Suppressor macrophage (primary cell): Measurements from ENCODE around the gene PNO1.
"Not testable (repeated sequence)": the region's sequence is repeated elsewhere in the genome, so short reads cannot be mapped to it uniquely, and the experiment has no call there.

ENCODE experiments used
- DNase-seq, 4 experiments: peaks; one replicate each; pipeline ENCODE4 v3.0.0-alpha.2; 2020 to 2022
- total RNA-seq, 17 experiments: gene quantifications; one replicate each; lab custom pipeline; 2026; ENCODE audit warnings: mixed read lengths in 6 of 17, inconsistent platforms in 3 of 17; lab: John Stamatoyannopoulos, UW

PNO1 gene
- total RNA-seq, result 8.2 to 28.5 (median 20.6) reads per million in 17 experiments

DNA sequence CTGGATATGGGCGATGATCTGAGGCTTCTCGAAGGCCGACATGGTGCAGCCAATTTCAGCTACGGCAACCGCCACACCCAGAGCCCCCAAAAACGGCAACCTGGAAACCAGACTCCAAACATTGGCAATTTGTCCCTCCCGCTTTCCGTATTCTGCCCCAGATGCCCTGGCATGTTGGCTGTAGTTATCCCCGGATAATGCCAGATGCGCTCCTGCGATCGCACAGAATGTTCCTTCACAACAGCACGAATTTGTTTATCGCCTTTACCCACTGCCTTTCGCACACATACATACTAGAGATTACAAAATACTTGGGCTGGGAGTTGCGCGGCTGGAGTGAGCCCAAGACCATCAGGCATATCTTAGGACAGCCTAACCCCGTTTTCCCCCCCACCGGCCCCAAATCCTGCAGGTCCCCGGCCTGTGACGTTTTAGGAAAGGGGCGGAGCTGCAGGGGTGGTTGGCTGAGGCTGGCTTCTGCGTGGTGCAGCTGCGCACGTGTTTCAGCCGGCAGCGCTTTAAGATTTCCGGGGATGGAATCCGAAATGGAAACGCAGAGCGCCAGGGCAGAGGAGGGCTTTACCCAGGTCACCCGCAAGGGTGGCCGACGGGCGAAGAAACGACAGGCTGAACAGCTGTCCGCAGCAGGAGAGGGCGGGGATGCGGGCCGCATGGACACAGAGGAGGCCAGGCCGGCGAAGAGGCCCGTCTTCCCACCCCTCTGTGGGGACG, at the start of gene PNO1:
Gene PNO1 (plus strand): TSS at position 487 of the 732 bp plus-strand sequence. CDS start 47 bp downstream, at position 534.
- DNase-seq, result peak; percentile 97 to 98 (median 98)

DNA sequence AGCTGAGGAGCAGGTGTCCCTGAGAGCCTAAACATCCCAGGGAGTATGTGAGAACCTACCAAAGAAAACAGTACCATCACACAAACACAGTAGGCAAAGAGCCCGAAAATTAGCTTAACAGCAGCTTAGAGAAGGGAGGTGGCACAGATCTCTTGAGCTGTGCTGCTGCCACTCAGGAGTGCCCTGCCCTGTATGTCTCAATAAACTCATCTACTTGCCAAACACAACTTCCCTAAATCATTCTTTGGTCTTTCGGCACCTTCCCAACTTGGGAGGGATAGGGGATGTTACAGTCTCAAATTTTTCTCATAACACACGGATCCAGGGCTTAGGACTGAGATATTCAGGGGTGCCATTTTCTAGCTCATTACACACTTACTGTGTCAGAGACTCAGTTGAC, 49.6 kb upstream of the PNO1 start:
- DNase-seq, result peak; percentile 37 to 71 (median 63)

DNA sequence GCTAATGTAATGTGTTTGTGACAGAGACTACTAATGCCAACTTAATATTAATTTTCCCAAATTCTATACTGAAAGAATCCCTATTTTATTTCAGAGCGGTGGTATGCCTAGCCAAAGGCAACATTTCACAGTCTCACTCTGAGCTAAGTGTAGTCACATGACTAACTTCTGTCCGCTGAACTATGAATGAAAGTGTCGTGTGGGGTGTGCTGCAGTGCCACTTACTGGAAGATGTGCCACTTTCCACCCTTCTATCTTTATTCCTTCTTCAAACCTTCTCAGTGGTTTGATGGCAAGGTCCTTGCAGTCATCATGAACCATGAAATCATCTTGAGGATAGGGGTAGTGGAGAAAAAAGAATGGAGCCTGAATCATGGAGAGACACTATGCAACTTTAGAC, 47.6 kb upstream of the PNO1 start:
- peak in 3 of 4 experiments; percentile 16 to 36 (median 31) for DNase-seq

DNA sequence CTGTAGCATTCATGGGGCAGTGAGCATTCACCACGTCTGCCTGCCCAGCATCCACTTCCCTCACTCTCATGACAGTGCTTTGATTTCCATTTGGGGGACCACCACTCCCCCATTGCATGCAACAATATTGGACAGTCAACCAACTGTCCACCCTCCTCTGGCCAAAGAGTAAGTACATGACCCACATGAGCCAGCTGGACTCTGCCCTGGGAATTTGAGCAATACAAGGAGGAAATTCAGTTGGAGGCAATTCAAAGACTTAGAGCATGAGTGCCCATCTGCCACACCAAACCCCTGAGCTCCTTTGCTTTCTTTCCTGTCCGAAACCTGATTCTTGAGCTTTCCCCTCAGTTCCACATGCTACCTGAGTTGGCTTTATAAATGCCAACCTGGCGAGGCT, 41.7 kb upstream of the PNO1 start:
- DNase-seq, result no peak

DNA sequence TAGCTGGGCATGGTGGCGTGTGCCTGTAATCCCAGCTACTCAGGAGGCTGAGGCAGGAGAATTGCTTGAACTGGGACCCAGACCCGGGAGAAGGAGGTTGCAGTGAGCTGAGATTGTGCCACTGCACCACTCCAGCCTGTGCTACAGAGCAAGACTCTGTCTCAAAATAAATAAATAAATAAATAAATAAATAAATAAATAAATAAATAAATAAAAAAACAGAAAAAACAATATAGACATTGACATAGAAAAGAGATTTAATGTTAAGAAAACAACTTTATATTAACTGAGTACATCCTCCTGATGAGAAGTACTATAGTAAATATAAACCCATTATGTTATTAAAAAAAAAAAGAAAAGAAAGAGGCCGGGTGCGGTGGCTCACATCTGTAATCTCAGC, 39.8 kb upstream of the PNO1 start:
- DNase-seq, result not testable (repeated sequence)

DNA sequence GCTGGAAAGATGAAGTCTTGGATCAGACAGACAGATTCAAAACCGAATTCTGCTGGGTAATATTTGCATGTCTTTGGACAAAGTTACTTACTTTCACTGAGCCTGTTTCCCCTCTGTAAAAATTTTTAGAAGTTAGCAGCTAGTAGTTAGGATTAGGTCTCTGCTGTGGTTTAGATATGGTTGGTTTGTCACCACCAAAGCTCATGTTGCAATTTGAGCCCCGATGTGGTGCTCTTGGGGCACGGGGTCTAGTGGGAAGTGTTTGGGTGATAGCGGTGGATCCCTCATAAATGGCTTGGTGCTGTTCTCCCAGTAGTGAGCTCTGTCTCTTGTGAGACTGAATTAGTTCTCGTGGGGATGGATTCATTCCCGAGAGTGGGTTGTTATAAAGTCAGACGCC, 38.9 kb upstream of the PNO1 start:
- DNase-seq, result no peak

DNA sequence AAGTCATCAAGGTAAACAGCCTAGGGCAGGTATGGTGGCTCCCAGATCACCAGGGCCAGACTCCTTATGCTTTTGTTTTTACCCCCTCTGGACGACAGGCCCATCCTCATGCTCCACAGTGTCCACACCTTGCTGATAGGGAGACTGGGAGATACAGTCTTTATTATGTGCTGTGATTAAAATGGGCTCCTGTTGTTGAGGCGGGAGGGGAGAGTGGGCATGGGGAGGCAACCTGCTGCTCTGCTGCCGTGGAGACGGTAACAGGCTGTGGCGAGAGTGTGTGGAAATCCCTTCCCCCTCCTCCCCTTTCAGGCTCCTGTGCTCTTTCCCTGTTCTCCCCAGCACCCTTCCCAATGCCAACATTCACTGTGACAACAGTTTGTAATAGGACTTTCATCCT, 38.2 kb upstream of the PNO1 start:
- no peak for DNase-seq

DNA sequence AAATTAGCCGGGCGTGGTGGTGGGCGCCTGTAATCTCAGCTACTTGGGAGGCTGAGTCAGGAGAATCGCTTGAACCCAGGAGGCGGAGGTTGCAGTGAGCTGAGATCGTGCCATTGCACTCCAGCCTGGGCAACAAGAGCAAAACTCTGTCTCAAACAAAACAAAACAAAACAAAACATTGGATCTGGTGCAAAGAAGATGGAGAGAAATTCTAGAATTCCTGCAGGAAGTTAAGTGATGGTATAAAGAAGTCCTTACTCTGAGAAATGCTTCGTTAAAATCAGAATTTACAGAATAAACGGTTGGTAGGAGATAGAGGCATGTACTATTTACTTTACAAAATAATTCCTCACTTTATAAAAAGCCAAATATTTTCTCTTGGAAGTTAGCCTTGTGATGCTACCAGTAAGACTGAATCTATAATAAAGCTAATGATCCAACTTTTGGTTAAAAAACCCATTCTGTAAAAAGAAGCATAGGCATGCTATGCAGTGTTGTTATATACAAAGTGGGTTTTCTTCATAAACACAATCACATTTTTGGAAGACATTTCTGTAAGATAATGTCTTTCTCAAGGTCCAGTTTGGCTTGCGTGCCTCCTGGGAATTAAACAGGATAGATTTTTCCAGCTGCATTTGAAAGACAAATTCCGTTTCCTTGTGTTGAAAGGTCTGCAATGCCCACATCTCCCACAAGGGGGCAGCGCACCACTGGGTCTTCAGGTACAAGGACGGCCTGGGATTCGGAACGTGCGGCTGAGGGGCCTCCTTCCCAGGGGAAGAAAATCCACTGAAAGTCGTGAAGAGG, 35.6 kb upstream of the PNO1 start:
- peak; percentile 83 to 92 (median 89) for DNase-seq

DNA sequence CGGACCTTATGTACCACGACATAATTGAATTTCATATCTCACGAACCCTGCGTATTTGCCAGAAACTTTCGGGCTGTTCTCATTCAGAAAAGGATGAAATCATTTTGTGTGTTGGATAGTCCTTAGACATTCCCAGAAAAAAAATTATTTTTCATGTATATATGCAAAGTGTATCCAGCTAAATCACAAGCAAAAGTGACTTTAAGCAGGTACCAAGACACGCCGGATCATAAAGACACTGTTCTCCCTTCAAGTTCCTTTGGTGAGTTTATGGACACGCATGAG, 35.1 kb upstream of the PNO1 start:
- DNase-seq, result no peak

DNA sequence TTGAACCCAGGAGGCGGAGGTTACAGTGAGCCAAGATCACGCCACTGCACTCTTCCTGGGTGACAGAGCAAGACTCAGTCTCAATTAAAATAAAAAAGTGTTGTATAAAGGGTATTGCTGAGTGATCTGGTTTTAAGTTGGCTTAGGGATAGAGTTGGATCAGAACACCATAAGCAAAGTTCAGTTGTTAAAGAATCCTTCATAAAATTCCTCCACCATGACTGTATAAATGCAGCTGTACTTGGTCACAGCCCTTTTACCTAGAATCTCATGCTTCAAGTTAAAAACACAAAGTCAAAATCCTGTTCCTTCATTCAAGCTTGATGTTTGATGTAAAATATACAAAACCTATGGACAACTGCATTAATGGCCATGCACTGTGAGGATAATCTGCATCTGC, 33.4 kb upstream of the PNO1 start:
- DNase-seq, result no peak

DNA sequence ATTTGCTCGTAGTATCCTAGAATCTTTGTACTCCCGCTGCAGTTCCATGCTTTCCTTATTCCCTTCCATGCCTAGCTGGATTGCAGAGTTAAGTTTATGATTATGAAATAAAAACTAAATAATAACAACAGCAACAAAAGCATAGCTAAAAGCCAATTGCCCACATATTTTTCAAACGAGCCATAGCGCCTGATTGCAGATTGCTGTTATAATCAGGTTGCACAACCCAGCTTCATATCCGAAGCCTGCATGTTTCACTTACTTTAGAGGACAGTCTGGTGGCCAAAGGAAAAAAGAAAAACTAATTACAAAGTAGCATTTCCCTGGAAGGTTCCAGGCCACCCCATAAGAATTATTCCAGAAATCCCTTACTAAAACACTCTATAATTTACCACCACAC, 31.9 kb upstream of the PNO1 start:
- no peak for DNase-seq

DNA sequence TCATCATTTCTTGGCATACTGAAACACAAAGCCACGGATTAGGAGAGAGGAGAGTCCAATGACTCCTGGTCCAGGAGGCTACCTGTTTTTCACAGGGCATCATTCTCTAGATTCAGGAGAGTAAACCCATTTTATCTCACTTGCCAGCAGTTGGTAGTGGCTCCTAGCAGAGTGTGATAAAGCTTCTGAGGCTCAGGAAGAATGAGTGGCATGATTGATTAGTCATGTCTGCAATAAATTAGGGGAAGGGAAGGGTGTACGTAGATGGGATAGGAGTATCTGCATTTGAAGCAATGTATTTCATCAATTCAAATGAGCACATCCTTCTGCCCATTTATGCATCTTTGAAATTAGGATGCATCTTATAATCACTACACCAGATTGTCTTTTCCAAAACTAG, 31.1 kb upstream of the PNO1 start:
- no peak for DNase-seq

DNA sequence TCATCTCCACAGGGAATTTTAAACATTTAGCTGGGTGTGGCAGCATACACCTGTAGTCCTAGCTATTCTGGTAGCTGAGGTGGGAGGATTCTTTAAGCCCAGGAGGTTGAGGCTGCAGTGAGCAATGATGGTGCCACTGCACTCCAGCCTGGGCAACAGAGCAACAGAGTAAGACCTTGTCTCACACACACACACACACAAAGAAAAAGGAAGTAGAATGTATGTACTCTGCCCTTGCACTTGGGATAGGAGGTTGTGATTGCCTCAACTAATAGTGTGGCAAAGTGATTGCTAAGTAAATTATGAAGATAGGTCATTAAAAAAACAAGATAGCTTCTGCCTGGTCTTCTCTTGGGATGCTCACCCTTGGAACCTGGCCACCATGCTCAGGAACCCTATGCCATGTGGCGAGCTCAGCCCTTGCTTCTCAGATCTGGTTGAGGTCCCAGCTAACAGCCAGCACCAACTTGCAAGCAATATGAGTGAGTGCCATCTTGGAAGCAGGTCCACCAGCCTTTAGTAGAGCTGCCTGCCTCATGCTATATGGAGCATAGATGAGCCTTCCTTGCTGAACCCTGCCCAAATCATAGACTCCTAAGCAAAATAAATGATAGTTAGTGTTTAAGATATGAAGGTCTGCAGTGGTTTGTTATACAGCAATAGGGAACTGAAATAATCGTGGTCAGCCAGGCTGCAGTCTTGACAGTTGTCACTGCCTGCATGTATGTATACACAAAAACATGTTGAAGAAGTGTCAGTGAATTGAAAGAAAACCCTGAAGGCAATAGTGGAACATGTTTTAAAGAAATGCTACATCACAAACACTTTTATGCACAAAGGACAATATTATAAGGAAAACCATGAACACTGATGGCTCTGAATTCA, 30.1 kb upstream of the PNO1 start:
- DNase-seq, result no peak

DNA sequence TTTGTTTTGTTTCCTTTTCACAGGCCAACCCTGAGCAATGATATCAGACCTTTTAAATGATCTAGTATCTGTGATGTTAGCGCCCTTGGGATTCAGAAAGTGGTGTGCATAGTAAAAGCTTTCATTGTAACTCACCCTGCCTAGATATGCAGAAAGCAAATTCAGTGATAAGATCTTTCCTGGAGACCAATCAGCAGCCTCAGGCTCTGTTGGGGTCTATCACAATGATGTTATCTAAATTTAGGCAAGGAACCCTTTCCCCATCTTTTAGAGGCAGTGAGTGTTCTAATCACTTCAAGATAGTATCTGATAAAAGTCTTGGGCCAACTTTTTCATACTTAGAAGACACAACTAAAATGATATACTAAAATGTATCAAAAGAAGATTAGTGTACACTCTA, 23.6 kb upstream of the PNO1 start:
- DNase-seq, result no peak

DNA sequence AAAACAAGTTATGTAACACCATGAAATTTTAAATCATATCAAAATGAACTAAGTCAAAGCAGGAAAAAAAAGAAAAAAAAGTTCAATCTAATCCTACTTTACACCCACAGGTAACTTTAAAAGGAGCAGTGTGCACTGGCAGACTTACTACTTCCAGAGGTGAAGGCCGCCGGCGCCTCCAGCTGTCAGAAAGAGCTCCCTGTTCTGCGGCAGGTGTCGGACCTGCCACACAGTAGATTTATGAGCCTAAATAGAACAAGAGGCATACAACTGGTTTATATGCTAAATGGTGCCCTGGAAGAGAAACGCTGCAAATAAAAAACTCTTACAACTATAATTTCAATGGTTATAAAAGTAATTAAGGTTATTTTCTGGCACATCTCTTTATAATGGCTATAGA, 23.1 kb upstream of the PNO1 start:
- DNase-seq, result no peak

DNA sequence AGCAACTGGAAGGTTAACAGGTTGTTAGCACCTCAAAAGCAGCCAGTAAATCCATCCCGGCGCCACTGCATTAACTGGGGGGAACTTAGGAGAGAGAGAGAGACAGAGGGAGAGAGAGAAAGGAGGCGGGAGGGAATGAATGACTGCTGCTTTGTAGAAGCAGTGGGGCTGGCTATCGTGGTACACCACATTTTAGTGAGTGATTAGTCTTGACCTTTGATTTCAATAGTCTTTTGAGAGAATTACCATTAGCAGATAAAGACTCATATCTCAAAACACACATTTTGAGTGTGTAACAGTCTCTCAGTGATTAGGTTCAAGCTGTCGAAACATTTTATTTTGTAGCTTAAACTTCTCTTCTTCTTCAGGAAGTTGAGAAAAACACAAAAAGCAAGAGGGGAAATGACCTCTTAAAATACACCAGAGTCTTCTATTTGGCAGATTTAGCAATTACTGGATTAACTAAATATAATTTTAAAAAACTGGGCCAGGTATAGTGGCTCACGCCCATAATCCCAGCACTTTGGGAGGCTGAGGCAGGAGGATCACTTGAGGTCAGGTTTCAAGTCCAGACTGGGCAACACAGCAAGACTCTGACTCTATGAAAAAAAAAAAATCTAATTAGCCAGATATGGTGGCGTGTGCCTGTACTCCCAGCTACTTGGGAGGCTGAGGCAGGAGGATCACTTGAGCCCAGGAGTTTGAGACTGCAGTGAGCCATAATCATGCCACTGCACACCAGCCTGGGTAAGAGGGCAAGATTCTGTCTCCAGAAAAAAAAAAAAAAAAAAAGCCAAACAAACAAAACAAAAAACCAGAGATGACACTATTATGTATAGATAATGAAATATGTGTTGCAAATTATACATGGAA, 22.0 kb upstream of the PNO1 start:
- DNase-seq, result no peak

DNA sequence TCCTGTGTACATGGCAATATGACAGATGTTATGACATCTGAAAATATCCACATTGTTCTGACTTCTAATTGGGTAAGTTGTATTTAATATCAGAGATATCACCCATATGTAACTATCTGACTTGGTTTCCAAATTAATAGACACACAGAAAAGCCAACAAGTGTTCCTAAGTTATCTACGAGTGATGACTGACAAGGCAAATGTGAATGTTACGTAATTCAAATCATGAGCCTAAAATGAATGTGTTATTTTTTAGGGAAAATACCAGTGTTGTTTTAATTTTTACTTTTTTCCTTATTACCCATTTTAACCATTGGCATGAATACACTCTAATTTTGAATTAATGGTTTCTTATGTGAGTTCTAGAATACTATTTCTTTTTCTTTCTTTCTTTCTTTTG, 15.8 kb upstream of the PNO1 start:
- DNase-seq, result no peak

DNA sequence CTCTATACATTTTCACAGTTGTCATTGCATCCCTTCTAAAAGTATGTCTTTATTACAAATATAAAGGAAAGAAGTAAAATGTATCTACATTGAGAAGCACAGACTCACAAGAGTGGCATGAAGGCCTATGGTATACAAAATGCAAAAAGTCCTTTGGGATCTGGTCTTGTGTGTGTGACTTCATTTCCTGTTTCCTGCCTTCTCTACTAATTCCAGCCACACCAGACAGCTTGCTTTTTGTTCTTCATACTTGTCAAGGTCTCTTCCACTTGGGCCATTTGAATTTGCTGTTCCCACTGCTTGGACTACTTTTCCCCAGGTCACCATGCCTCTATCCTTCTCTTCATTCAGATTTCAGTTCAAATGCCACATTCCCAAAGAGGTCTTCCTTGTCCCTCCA, 6.7 kb upstream of the PNO1 start:
- peak; percentile 13 to 47 (median 24) for DNase-seq

DNA sequence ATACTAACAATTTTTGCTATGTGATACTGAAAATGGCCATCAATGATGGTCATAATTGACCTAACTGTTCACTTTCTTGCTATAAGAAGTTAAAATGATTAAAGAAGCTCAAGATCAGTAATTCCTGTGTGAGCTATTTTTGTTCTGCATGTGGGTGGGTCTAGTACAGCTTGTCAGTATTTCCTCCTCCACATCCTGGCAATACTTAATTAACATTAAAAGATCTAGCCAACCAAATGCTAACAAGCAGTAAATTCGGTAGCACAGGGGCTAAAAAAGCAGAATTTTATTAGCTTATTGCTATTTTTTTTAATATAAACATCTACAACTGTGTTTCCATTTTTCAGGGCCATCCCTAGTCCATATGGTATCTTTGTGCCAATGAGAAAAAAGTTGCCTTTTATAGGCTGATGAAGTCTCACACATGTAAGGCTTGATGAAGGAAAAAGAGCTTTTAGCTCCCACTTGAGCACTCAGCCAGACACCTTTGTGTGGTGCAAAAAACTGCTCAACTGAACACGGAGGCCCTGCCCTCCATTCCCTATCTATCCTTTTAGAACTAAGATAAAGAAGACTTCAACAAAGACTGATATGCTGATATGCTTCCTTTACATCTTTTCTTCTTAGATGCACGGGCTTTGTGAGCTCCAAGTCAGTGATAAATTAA, 4.9 kb upstream of the PNO1 start:
- peak in 3 of 4 experiments; percentile 17 to 49 (median 30) for DNase-seq

DNA sequence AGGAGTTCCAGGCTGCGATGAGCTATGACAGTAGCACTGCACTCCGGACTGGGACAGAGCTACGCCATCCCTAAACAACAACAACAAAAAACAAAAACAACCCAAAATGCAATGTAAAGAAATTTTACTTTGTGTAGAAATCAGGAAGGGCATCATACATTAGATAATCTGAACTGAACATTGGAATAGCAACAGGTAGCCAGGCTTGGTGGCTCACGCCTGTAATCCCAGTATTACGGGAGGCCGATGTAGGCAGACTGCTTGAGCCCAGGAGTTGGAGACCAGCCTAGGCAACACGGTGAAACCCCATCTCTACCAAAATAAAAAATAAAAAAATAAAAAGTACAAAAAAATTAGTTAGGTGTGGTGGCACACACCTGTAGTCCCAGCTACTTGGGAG, 2.1 kb upstream of the PNO1 start:
- no peak for DNase-seq

DNA sequence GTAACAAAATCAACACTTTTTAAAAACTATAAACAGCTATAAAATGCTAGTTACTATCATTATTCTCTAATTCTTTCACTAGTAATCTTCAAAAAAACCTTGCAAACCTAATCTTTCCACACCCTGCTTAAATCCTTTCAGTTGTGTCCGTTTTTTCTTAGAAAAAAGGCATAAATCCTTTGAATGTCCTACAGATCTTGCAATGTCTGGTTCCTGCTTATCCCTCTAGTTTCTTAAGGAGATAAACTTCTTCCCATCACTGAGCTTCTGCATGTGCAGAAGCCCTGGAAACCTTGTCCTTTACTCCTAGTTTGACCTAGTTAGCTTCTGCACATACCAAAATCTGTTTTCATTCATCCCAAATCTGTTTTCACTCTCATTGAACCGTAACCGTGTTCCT, 1.3 kb upstream of the PNO1 start:
- DNase-seq, result no peak

DNA sequence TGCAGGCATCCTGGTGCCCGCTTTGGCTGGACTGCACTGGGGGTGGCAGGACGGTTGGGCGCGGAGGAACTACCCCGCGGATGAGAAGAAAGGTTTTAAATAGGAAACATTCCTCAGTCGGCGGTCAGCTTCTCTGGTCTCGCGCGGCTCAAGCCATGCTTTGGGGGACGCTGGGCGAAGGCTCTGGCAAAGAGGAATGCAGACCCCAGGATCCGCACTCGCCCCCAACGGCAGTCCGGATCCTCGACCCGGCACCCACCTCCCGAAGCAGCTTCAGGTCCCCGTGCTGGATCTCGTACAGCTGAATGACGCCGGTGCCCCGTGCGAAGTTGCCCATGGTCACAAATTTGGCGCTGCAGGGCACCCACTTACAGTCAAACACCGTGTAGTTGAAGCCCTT, 686 bp upstream of the PNO1 start:
- DNase-seq, result peak in 2 of 4 experiments; percentile 20 to 42
